Stomach (tissue), 4 donors: ENCODE measurements around the gene LCP1.

Experiments
- CTCF ChIP-seq, 7 experiments: fragments of 450-650 bp in 4 of 7; fragments of 200-600 bp in 3 of 7; sonication (generic) in 3 of 7; IDR thresholded peaks; one replicate each; pipeline ENCODE4 v1.5.1; 2016 to 2019; ENCODE audit warnings: antibody characterized with exemption in 7 of 7, control low read depth in 2 of 7, mild to moderate bottlenecking in 1 of 7
- POLR2A ChIP-seq, 4 donors: fragments of 450-650 bp; IDR thresholded peaks; one replicate each; pipeline ENCODE4 v1.6.1; 2016; ENCODE audit warnings: antibody characterized with exemption in 4 of 4, control low read depth in 2 of 4, mild to moderate bottlenecking in 1 of 4, moderate library complexity in 1 of 4

DNA sequence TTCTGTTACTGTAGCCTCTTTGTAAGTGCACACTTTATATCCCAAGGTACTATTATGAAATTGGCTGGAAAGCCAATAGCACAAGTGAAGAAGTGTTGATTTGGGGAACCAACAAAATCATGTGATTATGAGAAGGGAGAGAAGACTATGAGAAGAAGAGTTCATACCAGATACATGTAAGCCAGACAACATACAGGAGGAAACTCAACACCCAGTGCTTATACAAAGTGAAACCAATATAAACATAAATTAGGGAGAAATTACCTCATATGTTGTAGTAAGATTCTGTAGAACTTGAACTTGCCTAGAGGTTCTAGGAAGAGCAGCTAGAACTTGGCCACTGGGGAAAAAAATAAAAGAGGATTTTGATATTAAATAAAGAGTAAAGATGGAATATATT is 94.5 kb downstream of the LCP1 start:
- TF ChIP-seq CTCF (IDR thresholded peaks at IDR 0.05) (no peak), POLR2A (IDR thresholded peaks at IDR 0.05) (no peak)
